HG02642 (cell line): Measurements from ENCODE around the gene THADA.

Source experiments
- ATAC-seq: cut with Tn5 transposase; IDR thresholded peaks from one replicate; pipeline ENCODE4 v1.9.1; 2021; ENCODE audit warnings: mild to moderate bottlenecking; ENCODE audit not compliant: unreplicated experiment, poor library complexity

The THADA gene

GRCh38 chr2:43221763-43222474 lies 373.9 kb downstream of the THADA start:
- no peak for ATAC-seq

- ATAC-seq = no peak
Observed at GRCh38 chr2:43221124-43221762, 374.6 kb downstream of the THADA start.

GRCh38 chr2:43220760-43221123 lies 375.1 kb downstream of the THADA start:
- ATAC-seq = no peak

DNA sequence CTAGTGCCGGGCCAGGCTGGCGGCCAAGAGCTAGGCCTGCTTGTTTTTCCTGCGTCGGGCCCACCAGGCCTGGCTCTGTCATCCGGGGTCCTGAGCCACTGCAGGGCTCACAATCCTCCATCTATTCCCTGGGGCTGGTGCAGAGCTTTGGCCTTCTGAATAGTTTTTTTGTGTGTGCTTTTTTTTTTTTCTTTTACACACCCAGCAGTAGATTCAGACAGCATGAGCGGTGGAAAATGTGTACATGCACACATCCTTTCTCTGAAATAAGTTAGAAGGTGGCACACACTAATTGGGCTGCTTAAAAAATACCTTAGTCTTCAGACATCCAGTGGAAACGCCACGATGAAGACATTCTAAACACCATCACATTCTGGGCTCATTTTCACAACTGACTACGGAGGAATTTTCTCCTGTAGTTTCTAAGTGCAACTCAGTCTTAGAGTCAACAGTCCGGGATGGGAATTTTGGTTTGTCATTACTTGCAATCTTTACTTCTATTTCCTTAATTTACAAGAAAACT lies 375.5 kb downstream of the THADA start:
- ATAC-seq = no peak

- peak; percentile 66 for ATAC-seq
Observed at GRCh38 chr2:43219383-43220228, 376.2 kb downstream of the THADA start.

DNA sequence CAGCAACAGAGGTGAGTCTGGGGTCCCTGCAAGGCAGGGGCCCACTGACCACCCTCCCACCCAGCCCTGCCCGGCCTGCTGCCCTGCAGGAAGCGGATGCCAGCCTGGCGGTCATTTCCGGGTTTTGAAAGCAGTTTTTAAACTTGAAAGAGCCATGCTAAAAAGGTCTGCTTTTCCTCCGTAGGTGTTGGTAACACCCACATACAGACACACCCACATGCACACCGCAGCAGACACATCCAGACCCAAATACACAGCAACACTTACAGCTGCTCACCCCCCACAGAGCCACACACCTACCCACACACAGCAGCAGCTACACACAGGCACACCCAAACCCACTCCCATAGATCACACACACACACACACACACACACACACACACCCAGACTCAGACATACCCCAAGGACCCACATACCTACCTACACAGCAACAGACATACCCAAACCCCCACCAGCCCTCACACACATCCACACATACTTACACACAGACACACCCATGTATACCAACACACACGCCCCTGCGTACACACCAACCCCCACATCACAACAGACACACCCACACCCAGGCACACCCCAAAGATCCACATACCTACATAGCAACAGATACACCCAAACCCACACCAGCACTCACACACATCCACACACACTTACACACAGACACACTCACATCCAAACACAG lies 377.0 kb downstream of the THADA start:
- ATAC-seq = peak; percentile 29

- ATAC-seq = no peak
Observed at GRCh38 chr2:43218155-43218701, 377.6 kb downstream of the THADA start.

DNA sequence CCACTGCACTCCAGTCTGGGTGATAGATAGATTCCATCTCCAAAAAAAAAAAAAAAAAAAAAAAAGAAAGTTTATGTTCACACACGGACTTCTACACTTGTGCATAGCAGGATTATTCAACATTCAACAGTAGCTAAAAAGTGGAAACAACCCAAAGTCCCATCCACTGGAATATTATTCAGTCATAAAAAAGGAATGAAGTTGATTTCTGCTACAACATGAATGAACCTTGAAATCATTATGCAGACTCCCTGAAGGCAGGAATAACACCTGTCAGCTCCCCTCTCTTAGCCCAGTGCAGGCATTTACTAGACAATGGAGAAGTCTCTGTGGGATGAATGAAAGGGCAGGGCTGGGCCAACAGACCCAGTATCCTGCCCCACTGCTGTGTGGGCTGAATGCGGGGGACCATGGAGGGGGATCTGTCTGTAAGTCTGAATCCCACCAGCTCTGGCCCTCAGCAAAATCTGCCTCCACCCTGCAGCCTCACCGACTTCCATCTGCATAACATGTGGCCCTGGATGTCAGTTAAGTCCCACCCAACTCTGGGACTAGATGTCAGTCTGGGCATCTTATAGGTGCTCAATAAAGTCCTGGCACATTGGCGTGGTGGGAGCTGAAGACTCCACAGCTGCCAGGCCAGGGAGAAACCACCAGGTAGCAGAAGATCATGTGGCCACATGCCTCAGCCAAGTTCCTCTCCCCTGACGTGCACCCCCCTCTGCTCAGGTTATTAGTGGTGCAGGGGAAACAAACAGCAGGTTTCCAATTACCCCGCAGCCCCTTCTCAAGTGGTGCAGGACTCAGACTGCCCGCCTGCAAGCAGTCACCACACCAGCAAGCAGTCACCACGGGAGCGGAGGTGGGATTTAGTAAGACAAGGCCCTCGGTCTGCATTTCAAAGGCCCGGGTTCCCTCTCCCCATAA lies 378.3 kb downstream of the THADA start:
- ATAC-seq = no peak

GRCh38 chr2:43216629-43217028 lies 379.2 kb downstream of the THADA start:
- no peak for ATAC-seq

DNA sequence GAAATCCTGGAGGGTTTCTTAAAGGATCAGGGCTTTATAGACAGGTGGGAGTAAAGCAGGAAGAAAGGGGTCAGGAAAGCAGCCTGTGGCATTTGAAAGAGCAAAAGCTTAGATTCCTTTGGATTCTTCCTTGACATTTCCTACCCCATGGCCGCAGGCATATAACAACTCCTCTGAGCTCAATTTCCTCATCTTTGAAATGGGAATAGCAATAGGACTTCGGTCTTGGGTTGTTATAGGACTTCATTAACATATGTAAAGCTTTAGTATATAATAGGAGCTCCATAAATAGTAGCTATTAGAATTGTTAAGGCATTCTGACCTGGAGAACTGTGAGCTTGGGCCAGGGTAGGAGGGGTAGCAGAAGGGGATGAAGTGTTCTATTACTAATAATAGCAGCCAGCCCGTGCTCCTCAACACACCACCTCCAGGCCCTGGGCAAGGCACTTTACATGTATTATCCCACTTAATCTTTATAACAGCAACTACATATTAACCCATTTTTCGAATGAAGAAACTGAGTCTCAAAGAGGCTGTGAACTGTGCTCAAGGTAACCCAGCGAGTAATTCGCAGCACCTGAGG lies 380.1 kb downstream of the THADA start:
- ATAC-seq = no peak

- ATAC-seq = no peak
Observed at GRCh38 chr2:43214253-43214652, 381.6 kb downstream of the THADA start.

GRCh38 chr2:43212931-43213330 lies 382.9 kb downstream of the THADA start:
- ATAC-seq = no peak

- no peak for ATAC-seq
Observed at GRCh38 chr2:43212216-43212835, 383.5 kb downstream of the THADA start.

GRCh38 chr2:43210467-43211303 lies 385.2 kb downstream of the THADA start:
- ATAC-seq = no peak

GRCh38 chr2:43210125-43210466 lies 385.7 kb downstream of the THADA start:
- ATAC-seq = no peak

- ATAC-seq = no peak
Observed at GRCh38 chr2:43209204-43209717, 386.6 kb downstream of the THADA start.

GRCh38 chr2:43207553-43208300 lies 388.1 kb downstream of the THADA start:
- no peak for ATAC-seq
